ENCODE measurements around the gene AGBL1. TPM values are rescaled to one million over a fixed set of nuclear protein-coding genes. Genes with fewer than 3 reads are reported as not detected.

The AGBL1 gene
- total RNA-seq, 2 donors from 2014 or later: 0.23 to 0.91 TPM

- H3K4me3 ChIP-seq: no peak overlapping the region
- 37% methylated on average over 4 of the region's 4 CpGs for WGBS
- intact Hi-C loops (cut with DNase I): no loop called here
Observed at GRCh38 chr15:87047203-87047965, 967.7 kb downstream of the AGBL1 start.

More at GRCh38 chr15:87047203-87047965, 967.7 kb downstream of the AGBL1 start:
- no peak for DNase-seq (ENCODE audit: low spot score)
- Histone ChIP-seq H3K9me3 (no peaks in the 10 kb centered on the region), H3K27me3 (replicated peaks; ENCODE audit: insufficient read depth) (no peaks in the 10 kb centered on the region), H3K27ac (no peak overlapping the region), H3K36me3 (no peaks in the 10 kb centered on the region), H3K4me1 (replicated peaks) (no peaks in the 10 kb centered on the region)
- TF ChIP-seq, protein P1, sequence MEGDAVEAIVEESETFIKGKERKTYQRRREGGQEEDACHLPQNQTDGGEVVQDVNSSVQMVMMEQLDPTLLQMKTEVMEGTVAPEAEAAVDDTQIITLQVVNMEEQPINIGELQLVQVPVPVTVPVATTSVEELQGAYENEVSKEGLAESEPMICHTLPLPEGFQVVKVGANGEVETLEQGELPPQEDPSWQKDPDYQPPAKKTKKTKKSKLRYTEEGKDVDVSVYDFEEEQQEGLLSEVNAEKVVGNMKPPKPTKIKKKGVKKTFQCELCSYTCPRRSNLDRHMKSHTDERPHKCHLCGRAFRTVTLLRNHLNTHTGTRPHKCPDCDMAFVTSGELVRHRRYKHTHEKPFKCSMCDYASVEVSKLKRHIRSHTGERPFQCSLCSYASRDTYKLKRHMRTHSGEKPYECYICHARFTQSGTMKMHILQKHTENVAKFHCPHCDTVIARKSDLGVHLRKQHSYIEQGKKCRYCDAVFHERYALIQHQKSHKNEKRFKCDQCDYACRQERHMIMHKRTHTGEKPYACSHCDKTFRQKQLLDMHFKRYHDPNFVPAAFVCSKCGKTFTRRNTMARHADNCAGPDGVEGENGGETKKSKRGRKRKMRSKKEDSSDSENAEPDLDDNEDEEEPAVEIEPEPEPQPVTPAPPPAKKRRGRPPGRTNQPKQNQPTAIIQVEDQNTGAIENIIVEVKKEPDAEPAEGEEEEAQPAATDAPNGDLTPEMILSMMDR (IDR thresholded peaks at IDR 0.05): no peak
- no peak for TF ChIP-seq POLR2A (IDR thresholded peaks at IDR 0.05)
- TF ChIP-seq POLR2AphosphoS5 (IDR thresholded peaks at IDR 0.05): no peak

Small RNA genes within 50 kb of the gene (small RNA-seq; reads per million reads assigned to genes)
- gene RF00284 (0 reads per million in 2 donors), gene RNA5SP400 (0 reads per million in 2 donors)

Measured in prostate gland (tissue), 2 donors.